ENCODE data around the gene ATP10B. TPM values are rescaled to one million over a fixed set of nuclear protein-coding genes. Genes with fewer than 3 reads are reported as not detected.
A peak's percentile ranks its signal among the peaks of the same experiment; 100 is the strongest.
"Not testable (repeated sequence)": the region's sequence is repeated elsewhere in the genome, so short reads cannot be mapped to it uniquely, and the experiment has no call there.

ATP10B gene
- total RNA-seq, 1 experiment from 2014 or later, result 10.4 TPM

DNA sequence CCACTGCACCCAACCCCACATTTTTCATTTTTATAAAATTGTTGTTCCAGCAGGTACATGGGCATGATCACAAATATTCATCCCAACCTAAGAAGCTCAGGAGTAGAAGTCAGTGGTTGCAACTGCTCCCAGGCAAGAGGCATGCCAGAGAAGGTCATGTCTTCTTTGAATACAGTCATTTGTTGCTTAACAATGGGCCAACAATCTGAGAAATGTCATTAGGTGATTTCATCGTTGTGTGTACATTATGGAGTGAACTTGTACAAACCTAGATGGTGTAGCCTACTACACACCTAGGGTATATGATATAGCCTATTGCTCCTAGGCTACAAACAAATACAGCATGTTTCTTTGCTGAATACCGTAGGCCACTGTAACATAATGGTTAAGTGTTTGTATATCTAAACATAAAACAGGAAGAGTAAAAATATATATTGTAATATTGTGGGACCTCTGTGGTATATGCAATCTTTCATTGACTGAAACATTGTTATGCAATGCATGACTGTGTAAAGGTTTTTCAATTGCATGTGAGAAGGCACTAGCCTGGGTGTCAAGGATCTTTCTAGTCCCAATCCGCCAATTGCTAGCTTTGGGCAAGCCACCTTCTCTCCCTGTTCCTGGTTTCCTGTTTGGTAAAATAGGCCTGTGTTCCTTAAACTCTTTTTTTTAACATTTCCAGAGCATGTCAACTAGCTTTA, 27.6 kb downstream of the ATP10B start:
- DNase-seq (ENCODE audit: low spot score), result no peak

DNA sequence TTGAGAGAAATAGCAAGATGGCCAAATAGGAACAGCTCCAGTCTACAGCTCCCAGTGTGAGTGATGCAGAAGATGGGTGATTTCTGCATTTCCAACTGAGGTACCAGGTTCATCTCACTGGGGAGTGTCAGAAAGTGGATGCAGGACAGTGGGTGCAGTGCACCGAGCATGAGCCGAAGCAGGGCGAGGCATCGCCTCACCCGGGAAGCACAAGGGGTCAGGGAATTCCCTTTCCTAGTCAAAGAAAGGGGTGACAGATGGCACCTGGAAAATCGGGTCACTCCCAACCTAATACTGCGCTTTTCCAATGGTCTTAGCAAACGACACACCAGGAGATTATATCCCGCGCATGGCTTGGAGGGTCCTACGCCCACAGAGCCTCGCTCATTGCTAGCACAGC, 39.0 kb downstream of the ATP10B start:
- not testable (repeated sequence) for DNase-seq (ENCODE audit: low spot score)

DNA sequence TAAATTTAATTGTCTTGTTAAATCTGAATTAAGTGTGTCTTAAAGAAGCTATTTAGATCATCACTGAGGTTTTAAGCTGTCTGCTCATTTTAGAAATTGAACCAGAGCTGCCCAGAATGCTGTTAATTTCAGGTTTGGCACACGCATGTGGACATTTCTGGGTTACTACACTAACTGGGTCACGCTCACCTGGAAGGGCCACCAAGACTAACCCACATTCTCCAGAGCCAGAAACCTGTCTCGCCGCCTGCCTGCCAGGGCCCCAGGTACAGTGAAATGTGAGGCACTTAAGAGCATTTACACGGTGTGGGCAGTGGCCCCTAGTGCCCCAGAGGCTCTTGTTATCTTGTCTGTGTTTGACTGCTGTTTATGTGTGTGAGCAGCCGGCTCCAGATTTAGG, 46.6 kb downstream of the ATP10B start:
- no peak for DNase-seq (ENCODE audit: low spot score)

DNA sequence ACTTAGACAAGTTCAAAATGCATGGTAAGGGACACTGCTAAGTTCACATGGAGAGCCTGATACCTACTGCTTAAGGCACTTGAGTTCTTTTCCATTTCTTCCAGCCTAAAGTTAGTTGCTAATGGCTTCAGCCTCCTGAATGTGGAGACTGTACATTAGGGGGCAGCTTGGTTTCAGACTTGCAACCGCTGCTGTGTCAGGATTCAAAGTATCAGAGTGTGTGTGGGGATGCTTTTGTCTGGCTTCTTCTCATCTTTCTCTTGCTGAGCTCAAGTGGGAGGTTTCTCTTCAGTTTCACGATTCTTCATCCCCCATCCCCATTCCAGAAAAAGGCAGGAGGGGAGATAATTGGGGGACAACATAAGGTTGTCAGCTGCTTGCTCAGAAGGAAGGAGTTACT, 49.4 kb downstream of the ATP10B start:
- DNase-seq (ENCODE audit: low spot score), result peak; percentile 52

DNA sequence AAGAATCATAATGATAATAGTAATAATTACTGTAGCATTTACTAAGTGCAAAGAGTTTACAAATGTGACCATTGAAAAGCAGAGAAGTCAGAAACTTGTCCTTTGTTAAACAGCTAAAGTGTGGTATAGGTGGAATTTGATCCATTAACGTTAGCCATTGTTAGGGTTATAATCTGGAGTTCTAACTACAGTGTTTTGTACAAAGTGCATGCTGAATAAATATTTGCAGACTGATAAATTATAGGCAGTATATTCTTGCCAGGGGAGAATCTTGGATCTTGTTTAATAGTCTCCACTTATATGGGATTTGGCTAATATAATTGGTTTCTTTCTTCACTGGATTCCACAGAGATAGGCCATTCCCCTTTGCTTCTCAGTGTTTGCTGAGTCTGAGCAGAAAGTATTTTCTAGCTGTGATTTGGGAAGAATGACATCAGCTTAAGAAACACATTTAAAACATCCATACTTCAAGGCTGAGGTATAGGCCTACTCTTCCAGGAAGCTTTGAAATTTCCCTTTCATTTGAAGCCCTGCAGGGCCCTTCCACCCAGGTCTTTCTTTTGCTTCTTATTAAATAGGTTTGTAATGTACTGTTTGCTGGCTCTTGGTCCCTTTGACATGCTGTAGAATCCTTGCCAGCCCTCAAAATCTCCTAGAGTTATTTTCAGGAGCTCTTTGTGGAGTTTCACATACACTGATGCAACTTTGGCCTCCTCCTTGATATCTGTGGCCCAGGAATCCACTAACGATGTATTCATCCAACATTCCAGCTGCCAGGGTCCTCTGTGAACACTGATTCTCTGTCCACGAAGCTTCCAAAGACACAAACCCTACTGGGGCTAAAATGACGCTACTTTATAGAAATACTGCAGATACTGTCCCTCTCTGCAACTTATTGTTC, 51.4 kb downstream of the ATP10B start:
- DNase-seq (ENCODE audit: low spot score), result no peak

DNA sequence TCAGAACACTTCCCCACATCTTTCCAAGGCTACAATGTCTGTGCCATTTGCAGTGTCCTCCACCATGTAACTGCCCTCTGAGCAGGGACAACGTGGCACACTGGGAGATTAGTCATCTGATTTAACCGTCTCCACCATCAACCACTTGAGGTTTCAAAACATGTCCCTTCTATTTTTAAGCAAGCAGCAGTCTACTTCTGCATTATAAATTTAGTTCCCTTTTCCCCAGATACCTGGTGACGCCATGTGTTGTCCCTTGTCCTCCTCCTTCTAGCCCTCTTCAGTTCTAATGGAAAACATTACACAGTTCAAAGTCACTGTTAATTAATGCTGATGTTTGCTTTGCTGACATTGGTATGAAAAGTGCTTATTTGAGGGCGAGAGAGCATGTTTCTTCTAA, 52.8 kb downstream of the ATP10B start:
- no peak for DNase-seq (ENCODE audit: low spot score)

DNA sequence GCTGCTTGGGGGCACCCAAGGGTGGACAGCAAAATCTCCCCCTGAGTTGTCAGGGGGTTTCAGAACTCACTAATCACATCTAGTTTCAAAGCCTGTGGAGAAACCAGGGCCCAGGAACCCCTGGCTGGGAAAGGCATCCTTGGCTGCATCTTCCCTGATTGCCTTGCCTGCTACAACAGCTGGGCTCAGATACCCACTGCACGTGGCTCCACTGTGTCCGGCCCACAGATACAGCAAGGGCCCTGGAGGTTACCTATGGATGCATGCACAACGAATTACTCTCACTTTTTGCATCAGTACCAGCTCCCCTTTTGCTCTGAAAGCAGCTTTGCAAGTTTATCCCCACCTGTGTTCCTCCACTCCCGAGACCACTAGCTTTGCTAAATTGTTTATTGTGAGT, 55.0 kb downstream of the ATP10B start:
- no peak for DNase-seq (ENCODE audit: low spot score)

DNA sequence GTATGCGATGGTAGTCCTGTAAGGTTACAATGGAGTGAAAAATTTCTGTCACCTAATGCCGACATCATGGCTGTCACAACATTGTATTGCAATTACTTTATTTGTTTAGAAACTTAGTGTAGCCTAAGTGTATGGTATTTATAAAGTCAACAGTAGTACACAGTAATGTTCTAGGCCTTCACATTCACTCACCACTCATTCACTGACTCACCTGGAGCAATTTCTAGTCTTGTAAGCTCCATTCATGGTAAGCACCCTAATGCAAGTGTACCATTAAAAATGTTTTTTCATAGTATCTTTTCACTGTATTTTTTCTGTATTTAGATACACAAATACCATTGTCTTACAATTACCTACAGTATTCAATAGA, 58.5 kb downstream of the ATP10B start:
- DNase-seq (ENCODE audit: low spot score), result no peak

DNA sequence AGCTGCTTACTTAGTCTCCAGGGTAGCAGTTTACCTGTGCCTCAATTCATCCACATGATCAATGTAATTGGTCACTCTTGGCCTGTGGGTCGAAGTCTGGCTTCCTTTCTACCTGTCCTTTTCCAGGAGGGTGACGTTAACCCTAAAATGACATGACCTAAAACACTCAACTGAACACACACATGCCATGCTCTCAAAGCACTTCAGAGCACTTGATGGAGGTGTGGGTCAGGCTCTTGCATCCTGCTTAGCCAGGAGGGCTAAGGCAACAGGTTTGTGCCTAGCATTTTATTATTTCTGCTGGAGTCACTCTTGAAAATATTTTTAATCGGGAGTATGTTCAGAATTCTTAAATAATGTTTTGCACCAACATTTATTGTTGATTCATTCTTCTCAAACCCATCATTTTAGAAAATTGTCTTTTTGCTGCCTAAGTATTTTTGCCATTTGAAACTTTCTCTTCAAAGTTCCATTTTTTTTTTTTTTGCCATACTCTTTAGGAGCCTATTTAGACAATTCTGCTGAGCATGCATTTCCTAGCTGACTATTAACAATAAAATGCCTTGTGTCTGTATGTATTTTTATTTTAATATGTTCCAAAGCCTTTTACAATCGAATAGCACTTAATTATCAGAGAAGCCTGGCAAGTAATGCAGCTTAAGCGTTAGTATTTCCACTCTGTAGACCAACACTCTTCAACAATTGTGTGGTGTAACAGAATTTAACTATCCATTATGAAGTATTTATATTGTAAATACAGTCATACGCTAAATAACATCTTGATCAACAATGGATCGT, 59.1 kb downstream of the ATP10B start:
- DNase-seq (ENCODE audit: low spot score), result no peak

DNA sequence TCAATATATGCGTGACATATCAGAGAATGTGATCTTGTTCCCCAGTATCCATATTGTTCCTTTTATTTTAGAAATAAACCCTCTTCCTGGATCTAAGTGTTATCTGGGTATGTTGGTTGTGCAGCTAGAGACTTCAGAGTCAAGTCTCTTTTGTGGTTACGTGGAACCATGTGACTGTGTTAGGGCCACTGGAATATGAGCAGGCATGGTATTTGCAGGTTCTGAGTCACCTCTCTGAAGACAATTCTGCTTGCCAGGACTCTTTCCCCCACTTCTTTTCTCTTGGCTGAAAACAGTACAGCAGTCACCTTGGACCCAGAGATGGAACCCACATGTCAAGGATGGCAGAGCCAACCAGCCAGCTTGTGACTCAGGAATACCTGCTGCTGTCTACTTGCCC, 59.7 kb downstream of the ATP10B start:
- DNase-seq (ENCODE audit: low spot score), result no peak

DNA sequence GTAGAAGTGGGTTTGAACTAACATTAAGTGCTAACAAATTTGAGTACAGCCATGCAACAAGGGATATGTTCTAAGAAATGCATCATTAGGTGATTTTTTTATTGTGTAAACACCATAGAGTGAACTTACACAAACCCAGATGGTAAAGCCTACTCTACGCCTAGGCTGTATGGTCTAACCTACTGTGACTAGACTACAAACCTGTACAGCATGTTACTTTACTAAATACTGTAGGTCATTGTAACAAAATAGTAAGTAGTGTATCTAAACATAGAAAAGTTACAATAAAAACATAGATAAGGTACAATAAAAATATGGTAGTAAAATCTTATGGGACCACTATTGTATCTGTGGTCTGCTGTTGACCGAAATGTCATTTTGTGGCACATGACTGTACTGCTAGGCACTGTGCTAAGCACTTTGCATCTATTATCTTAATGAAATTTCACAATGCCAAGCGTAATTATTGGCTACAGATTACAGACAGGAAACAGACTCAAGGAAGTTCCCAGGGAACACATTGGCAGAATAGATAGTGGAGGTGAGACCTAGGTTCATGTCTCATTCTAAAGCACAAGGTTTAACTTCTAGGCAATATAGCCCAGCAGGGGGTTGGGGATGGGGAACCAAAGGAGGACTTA, 62.7 kb downstream of the ATP10B start:
- DNase-seq (ENCODE audit: low spot score), result no peak

DNA sequence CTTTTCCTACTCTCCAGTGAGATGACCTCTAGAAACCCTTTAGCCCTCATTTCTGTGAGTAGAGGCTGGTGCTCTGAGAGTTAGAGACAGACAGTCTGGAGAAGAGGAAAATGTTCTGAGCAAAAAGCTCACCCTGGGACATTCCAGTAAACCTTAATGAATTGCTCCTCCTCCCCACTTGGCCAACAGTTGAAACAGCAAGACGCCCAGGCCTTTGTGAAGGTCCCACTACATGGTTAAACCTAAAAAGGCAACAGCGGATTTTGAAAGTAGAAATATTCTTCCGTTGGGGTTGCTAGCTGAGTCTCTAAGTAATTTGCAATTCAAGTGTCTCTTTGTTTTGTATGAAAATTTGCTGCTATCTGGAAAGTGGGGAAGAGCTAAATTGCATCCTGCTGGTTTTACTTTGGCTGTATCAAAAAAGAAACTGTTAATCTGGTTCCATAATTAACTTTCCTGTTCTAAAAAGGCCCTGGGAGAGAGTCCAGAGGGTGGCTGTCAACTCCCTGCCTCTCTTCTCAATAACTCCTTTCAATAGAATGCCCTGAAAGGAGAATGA, 63.8 kb downstream of the ATP10B start:
- DNase-seq (ENCODE audit: low spot score), result no peak

DNA sequence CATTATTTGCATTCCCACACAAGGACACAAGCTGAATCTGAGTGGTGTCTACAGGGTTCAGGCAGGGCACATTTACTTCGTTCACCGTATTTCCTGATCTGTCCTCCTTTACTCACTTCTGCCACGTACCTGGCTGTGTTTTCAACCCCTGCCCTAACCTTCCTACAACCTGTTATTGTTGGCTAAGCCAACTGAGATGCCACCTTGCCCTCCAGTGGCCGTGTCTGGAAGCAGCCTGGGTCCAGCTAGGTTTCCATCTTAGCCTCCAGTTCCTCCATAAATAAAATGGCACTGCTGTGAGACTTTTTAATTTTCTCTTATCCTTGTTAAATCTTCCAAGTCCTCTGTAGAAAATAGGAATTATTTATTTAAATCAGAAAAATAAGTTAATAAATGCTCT, 64.8 kb downstream of the ATP10B start:
- peak; percentile 81 for DNase-seq (ENCODE audit: low spot score)

DNA sequence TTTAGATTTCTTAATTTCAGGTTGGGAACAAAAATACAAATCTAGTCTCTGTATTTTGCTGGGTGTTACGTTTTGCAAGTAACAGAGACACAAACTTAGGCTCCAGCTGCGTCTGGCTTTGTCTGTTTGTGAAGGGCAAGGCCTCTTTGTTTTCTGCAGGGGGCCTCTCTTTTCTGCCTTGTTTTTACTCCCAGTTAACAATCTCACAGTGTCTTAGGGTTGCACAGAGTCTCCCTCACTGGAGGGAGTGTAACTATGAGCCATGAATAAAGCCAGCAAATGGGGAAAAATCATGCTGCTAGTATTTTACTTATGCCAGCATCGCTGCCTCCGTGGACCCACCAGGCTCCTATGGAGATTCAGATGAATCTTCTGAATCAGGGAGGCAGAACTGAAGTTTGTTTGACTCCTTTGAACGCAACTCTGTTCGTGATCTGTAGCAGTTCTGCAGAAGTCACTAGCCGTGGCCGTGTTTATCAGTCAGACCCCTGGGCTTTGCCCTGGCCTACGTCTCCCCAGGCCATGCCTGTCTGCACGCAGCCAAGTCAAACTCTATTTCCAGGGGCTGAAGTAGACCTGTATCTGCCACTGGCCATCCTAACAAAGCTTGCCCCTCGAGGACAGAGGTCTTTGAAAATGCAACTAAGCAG, 77.2 kb downstream of the ATP10B start:
- DNase-seq (ENCODE audit: low spot score), result no peak

DNA sequence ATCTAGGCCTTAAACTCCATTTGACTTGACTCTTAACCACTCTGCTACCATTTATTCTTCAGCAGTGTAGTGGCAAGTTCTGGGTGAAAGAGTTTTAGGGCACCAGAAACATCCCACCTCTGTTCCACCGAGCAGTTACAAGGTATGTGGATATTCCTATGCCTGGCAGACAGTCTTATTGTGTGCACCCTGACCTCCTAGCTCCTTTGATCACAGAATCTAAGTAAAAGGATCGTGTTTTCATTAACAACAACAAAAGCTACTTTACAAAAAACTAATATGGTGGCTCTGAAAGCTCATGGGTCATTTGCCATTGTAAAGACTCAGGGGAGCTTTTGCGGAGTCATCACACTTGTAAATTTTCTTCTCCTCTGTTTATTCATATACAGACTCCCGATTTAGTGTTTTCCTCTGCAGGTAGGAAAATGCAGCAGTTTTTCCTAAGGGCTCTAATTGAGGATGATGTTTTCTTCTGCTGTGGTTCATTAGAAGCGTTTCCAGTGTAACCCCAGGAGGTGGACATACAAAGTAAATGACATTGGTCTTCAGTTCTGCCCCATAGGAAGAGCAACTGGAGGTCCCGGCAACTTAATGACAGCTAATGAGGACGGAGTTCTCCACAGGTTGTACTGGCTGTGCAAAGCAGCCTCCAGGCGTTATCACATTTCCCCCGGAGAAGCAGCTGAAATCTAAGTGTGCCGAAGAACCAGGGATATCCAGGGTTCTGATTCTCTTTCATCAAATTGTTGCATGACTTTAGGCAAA, 78.2 kb downstream of the ATP10B start:
- no peak for DNase-seq (ENCODE audit: low spot score)

DNA sequence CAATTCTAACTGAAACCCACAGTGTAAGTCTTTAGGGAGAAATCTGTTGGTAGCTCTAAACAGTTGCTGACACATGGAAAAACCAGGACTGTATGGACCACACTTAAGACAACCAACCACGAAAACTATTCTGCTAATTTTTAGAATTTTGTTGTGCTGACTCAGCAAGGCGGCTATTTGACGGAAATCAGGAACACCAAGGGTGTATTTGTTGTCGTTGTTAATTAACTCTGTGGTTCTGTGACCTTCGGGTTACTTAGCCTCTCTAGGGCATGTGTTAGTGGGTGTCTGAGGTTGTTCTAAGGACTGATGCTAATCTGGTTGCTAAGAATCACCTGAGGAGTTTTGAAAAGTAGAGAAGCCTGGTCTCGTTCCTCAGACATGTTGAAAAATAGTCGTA, 79.2 kb downstream of the ATP10B start:
- DNase-seq (ENCODE audit: low spot score), result no peak

DNA sequence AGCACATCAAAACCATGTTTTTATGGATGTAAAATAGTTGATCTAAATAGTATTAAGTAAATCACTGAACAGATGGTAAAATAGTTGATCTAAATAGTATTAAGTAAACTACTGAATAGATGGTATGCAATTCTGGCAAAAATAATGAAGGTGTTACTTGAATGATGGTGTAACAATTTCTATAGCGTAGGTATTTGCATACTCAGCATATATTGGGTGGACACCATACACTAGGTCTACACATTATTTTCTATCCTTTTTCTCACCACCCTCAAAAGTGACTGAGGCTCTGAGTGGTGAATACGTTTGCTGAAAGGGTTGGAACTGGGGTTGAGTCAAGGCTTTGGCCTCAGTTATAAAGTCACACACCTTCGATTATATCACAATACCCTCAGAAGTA, 81.3 kb downstream of the ATP10B start:
- DNase-seq (ENCODE audit: low spot score), result no peak

DNA sequence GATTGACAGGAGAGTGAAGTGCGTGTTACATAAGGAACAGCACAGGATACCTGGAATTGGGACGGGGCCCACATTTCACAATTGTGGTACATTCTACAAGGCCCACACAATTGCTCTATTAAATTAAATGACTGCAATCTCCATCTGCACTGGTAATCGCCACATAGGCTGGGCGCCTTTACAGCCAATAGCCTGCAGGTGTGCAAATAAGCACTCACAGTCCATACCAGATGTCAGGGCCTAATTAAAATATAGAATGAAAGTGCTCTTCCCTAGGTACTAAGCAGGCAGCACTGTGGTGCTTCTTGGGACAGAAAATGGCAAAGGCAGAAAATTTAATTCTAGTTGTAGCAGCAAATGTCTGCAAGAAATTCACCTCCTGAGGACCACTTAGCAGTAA, 82.7 kb downstream of the ATP10B start:
- no peak for DNase-seq (ENCODE audit: low spot score)

DNA sequence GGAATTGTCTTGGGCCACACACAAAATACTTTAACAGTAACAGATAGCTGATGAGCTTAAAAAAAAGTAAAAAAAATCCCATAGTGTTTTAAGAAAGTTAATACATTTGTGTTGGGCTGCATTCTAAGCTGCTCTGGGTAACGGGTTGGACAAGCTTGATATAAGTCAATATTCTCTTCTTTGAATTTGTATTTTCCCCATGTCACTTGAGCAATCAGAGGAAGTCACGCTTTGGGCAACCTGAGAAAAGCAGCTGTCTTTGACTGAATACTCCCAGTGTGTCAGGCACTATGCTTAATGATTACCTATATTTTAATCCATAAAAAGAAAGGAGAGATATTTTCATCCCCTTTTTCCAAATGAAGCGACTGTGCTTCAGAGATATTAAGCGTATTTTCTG, 84.9 kb downstream of the ATP10B start:
- DNase-seq (ENCODE audit: low spot score), result no peak

DNA sequence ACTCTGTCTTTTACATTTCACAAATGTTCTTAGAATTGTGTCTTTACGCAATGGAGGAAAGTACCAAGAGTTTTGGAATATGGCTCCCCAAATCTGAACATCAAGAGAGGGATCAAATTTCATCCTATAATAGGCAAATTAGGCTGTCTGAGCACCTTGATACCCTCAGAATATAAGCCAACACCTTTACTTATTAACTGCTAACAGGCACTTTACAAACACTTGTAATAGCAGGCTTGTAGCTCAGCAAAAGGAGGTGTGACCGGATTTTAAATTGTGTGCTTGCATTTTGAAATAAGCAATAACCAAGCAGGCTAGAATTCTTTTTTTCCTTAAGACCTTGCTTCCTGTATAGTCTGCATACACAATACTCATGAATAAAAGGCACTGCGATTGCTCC, 92.0 kb downstream of the ATP10B start:
- no peak for DNase-seq (ENCODE audit: low spot score)
